ENCODE data around the gene NPAS2. TPM values are rescaled to one million over a fixed set of nuclear protein-coding genes. Genes with fewer than 3 reads are reported as not detected.

NPAS2 gene
- total RNA-seq, 3 donors from 2014 or later = 6.2 to 42.3 (median 22.5) TPM

- Histone ChIP-seq H3K27ac (no peak overlapping the region), H3K36me3 (peaks cover 16% of the 10 kb centered on the region), H3K4me1 (peaks cover 0 to 8% of the 10 kb centered on the region in 2 donors), H3K4me3 (no peak overlapping the region), H3K9me3 (no peaks in the 10 kb centered on the region), H3K27me3 (no peaks in the 10 kb centered on the region)
- intact Hi-C loops (cut with DNase I; ENCODE audit: low total_unique reads) = no loop called here
- no peak for TF ChIP-seq POLR2A (IDR thresholded peaks at IDR 0.05)
- no peak for TF ChIP-seq CTCF (IDR thresholded peaks at IDR 0.05)
- no peak for TF ChIP-seq POLR2AphosphoS5 (IDR thresholded peaks at IDR 0.05)
- DNase-seq (ENCODE audit: low spot score in 2 of 2) = no peak
Measured at GRCh38 chr2:101004620-101005325, 184.8 kb downstream of the NPAS2 start.

GRCh38 chr2:101006065-101006715 is 186.3 kb downstream of the NPAS2 start:
- no peak for TF ChIP-seq CTCF (IDR thresholded peaks at IDR 0.05)
- no peak for TF ChIP-seq POLR2A (IDR thresholded peaks at IDR 0.05)
- TF ChIP-seq POLR2AphosphoS5 (IDR thresholded peaks at IDR 0.05) = no peak
- DNase-seq (ENCODE audit: low spot score in 2 of 2) = no peak
- intact Hi-C loops (cut with DNase I; ENCODE audit: low total_unique reads) = no loop called here

GRCh38 chr2:101007415-101008345 is 187.7 kb downstream of the NPAS2 start:
- Histone ChIP-seq H3K4me3 (no peak overlapping the region), H3K27me3 (no peaks in the 10 kb centered on the region), H3K27ac (peak overlapping the region in 1 of 2 donors; percentile 5), H3K36me3 (peaks cover 16% of the 10 kb centered on the region), H3K4me1 (peaks cover 0 to 8% of the 10 kb centered on the region in 2 donors), H3K9me3 (no peaks in the 10 kb centered on the region)
- intact Hi-C loops (cut with DNase I; ENCODE audit: low total_unique reads) = no loop called here
- TF ChIP-seq POLR2A (IDR thresholded peaks at IDR 0.05) (no peak), CTCF (IDR thresholded peaks at IDR 0.05) (no peak)
- no peak for DNase-seq (ENCODE audit: low spot score in 2 of 2)

More at GRCh38 chr2:101006065-101006715, 186.3 kb downstream of the NPAS2 start:
- peaks cover 16% of the 10 kb centered on the region for H3K36me3 ChIP-seq
- peaks cover 0 to 8% of the 10 kb centered on the region in 2 donors for H3K4me1 ChIP-seq
- no peaks in the 10 kb centered on the region for H3K27me3 ChIP-seq
- H3K9me3 ChIP-seq = no peaks in the 10 kb centered on the region
- H3K27ac ChIP-seq = no peak overlapping the region
- H3K4me3 ChIP-seq = no peak overlapping the region

- TF ChIP-seq CTCF (IDR thresholded peaks at IDR 0.05) (no peak), POLR2AphosphoS5 (IDR thresholded peaks at IDR 0.05) (no peak), POLR2A (IDR thresholded peaks at IDR 0.05) (no peak)
- H3K4me1 ChIP-seq = no peaks in the 10 kb centered on the region
- H3K27me3 ChIP-seq = no peaks in the 10 kb centered on the region
- intact Hi-C loops (cut with DNase I; ENCODE audit: low total_unique reads) = no loop called here
- H3K9me3 ChIP-seq = no peaks in the 10 kb centered on the region
- H3K27ac ChIP-seq = no peak overlapping the region
- peaks cover 16% of the 10 kb centered on the region for H3K36me3 ChIP-seq
- H3K4me3 ChIP-seq = no peak overlapping the region
- DNase-seq (ENCODE audit: low spot score in 2 of 2) = no peak
Measured at GRCh38 chr2:101011152-101011551, 191.2 kb downstream of the NPAS2 start.

All from breast epithelium (tissue), 4 donors.